Measurements from ENCODE around the gene TCF7L2. TPM values are rescaled to one million over a fixed set of nuclear protein-coding genes. Genes with fewer than 3 reads are reported as not detected.
"Not testable (repeated sequence)": the region's sequence is repeated elsewhere in the genome, so short reads cannot be mapped to it uniquely, and the experiment has no call there.

The TCF7L2 gene
- total RNA-seq, 1 experiment from 2014 or later: 3.0 TPM

DNA sequence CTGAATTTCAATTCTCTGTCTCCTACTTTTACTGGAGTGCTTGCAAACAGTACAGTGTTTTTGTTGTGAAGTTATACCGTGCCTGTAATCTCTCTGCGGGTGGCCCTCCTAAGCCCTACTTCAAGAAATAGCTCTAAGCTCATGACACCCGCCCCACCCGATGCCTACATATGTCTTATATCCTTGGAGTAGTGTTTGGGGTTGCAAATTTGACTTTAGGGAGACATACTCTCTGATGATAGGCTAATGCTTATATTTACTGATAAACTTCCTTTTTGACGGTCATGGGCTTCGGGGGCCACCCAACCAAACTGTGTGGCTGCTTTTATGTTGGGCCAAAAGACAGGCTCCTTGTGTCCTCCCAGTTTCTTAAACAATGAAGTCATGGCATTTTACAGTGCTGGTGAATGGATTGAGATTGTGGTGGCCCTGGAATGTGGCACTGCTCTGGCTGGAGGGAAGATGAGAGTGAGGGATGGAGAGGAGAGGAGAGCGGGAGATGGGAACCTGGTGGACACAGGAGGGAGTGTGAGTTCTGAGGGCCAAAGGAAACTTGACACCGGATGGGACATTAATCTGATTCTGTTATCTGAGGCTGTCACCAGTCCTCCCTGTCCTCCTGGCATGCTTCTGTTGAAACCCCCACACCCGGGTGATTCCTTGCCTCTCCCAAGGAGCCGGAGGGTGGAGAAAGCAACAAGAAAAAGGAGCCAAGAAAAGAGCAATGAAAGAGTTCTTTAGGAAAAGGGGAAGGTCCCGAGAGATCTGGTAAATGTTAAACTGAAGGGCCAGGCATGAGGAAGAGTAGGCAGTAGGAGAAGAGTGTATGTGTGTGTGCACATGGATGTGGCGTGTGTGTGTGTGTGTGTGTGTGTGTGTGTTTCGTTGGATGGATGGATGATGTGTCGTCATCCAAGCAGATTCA is 113.3 kb downstream of the TCF7L2 start:
- peak; percentile 87 for DNase-seq (ENCODE audit: low spot score)

- no peak for DNase-seq (ENCODE audit: low spot score)
Measured at GRCh38 chr10:113064039-113064438, 114.0 kb downstream of the TCF7L2 start.

DNA sequence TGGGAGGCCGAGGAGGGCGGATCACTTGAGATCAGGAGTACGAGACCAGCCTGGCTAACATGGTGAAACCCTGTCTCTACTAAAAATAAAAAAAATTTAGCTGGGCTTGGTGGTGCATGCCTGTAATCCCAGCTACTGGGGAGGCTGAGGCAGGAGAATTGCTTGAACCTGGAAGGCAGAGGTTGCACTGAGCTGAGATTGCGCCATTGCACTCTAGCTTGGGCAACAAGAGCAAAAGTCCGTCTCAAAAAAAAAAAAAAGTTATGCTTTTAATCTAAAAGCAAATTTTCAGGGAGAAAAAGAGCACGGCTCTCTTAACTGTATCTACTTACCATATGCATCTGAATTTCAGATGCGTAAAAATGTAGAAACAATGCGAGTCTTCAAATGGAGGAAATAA is 116.1 kb downstream of the TCF7L2 start:
- DNase-seq (ENCODE audit: low spot score): not testable (repeated sequence)

DNA sequence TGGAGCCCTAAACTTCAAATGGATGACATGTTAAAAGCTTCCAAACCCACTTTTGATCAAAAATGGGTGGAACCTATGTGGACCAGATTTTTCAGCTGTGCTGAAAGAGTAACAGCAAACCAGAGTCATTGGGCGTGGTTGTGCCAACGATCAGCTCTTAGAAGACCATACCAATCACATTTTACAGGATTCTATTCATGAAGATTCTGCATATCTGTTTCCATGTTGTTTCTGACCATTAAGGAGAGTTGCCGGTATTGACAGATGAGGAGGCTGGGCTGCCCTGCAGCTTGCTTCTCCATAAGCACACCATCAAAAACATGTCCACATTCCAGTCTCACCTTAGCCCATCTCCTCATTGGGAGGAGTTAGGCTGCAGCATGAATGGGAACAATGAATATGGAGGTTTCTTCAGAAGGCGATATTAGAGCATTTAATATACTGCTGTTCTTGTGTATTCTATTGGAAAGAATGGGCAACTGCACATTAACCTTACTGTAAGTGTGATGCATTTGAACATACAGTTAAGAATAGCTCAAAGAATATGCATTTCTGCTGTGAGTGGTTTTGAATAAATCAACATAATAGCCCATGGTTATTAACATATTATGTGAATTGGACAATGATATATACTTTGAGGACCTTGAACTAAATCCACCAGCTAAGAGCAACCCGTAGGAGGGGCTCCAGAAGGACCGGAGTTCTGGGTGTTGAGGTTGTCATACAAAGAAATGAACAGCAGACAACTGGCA is 116.7 kb downstream of the TCF7L2 start:
- DNase-seq (ENCODE audit: low spot score): no peak

DNA sequence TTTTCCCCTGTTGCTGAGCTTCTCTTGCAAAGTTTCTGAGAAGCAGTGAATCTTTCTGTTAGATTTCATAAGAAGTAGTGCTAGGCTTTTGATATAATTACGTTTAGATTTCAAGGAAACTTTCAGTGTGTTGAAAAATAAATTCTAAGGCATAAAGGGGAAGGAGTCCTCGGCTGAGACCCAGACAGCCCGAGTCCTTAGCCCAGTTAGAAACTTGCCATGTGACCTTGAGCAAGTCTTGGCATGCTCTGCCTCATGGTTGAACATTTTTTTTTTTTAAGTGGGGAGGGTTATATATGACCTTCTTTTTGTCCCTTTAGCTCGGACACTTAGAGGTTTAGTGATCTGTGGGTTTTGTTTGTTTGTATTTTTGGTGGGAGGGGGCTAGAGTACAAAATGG is 117.5 kb downstream of the TCF7L2 start:
- DNase-seq (ENCODE audit: low spot score): no peak

GRCh38 chr10:113068178-113068890 is 118.3 kb downstream of the TCF7L2 start:
- DNase-seq (ENCODE audit: low spot score): no peak

- peak; percentile 35 for DNase-seq (ENCODE audit: low spot score)
Measured at GRCh38 chr10:113069595-113069994, 119.5 kb downstream of the TCF7L2 start.

GRCh38 chr10:113071446-113071845 is 121.4 kb downstream of the TCF7L2 start:
- DNase-seq (ENCODE audit: low spot score): peak; percentile 86

- DNase-seq (ENCODE audit: low spot score): peak; percentile 100
Measured at GRCh38 chr10:113073549-113074189, 123.6 kb downstream of the TCF7L2 start.

GRCh38 chr10:113076949-113077348 is 126.9 kb downstream of the TCF7L2 start:
- no peak for DNase-seq (ENCODE audit: low spot score)

DNA sequence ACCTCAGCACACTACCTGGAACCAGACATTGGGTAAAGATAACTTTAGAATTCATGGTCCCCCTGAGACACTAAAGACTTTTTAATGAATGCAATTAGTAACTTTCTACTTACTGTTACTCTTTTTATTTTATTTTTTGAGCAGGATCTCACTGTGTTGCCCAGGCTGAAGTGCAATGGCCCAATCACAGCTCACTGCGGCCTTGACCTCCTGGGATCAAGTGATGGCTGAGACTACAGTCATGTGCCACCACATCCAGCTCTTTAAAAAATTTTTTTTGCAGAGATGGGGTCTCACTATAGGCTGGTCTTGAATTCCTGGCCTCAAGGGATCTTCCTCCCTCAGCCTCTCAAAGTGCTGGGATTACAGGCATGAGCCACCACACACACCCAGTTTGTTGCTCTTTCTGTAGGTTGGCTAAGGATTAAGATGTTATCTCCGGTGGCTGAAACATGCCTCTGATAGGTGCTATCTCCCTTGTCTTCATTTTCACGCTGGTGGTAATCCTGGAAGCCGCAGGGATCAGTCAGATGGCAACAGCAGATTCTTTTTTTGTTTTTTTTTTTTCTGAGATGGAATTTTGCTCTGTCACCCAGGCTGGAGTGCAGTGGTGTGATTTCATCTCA is 128.3 kb downstream of the TCF7L2 start:
- no peak for DNase-seq (ENCODE audit: low spot score)

DNA sequence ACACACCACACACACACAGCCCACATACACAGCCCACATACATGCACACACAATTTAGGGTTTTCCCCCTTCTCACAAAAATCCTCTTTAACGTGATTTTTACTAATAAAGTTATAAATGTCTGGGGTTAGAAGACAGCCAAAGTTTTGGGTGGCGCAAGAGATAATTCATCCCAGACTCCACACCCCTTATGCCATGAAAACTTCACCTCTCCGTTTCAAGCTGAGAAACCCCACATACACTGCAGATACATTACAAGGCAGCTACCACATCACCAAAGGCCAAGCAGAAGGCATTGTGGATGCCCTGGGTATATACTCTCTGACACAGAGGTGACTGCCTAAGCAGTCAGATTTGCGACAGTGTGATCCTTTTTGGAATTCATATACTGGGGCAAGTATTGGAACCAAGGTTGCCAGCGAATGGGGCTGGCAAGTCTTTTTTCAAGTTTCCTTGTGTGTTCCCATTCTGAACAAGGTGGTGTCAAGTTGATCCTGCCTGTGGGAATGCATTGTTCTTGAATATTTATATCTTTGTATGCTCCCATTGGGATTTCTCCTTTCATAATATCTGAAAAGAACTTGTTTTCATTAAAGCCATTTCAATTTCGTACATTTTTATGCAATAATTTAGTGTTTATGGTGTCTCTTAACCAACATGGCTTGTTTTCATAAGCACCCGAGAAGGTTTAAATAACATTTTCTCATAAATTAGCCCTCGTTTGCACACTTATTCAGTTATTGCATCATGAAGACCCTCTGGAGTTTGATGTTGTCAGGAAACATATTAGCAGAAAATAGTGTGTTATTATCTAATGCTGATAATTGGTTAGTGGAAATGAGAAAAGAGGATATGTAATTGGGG is 130.2 kb downstream of the TCF7L2 start:
- DNase-seq (ENCODE audit: low spot score): no peak

DNA sequence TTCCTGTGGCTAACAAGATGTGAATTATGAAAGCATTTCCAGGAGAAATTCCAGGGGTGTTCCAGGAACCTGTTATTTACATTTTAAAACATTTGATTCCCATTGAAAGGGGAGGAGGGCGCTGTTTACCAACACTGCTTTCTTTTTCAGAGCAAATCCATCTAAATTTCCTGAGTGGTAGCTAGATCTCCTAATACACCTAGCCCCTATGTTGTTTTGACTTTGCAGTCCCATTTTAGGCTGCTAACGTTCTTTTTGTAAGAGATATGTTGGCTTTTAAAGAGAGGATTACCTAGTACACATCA is 130.8 kb downstream of the TCF7L2 start:
- DNase-seq (ENCODE audit: low spot score): no peak

GRCh38 chr10:113084031-113084430 is 134.0 kb downstream of the TCF7L2 start:
- DNase-seq (ENCODE audit: low spot score): no peak

DNA sequence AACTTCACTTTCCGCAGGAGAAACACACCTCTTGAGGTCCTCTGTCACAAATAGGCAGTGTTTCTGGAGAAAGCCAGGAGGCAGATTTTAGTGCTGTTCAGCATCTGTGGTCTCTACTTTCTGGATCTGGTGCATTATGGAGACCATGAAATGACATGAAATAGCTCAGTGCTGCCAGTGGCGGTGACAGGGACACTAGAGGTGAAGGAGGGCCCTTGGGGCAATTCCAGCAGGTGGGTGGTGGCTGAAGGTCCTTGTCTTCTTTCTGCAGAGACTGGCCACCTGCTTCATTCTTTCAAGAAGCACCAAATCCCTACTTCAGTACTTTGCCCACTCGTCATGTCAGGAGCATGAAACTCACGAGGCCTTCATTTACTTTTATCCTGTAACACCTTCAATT is 135.7 kb downstream of the TCF7L2 start:
- no peak for DNase-seq (ENCODE audit: low spot score)

GRCh38 chr10:113086282-113086681 is 136.2 kb downstream of the TCF7L2 start:
- no peak for DNase-seq (ENCODE audit: low spot score)

DNA sequence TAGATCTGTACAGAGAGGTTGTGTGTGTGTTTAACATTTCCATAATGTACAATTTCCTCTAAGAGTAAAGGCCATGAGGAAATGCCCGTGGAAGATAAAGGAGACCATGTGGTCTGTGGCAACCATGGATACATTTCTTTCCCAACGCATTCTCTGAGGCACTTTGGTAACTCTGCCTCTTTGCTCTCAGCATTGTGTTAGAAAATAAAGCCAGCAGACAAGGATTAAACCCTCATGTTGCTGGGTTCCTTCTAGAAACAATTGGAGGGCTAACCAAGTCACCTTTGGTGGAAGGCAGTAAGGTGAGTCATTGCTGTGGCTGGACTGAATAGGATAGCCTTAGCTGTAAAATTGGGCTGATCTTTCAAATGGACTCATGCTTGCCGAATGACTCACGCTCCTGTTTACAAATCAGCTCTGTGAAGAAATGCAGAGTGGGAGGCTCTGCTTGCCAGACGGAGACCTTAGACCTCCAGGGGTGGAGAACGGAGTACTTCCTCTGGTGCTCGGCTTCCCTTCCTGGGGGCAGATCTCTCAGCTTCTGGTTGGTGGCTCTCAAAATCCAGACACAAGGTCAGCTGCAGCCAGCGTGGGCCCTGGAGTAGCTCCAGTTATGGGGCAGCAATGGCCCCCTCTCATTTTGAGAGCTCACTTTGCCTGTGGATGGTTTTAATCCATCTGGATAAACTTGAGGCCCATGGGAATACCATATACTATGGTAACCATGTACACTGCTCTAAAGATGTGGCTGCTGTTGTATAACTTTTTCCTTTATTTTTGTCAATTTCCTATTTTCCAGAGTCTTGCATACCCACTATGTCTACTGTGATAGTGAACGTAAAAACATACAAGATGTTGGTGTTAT is 137.3 kb downstream of the TCF7L2 start:
- DNase-seq (ENCODE audit: low spot score): peak; percentile 99

DNA sequence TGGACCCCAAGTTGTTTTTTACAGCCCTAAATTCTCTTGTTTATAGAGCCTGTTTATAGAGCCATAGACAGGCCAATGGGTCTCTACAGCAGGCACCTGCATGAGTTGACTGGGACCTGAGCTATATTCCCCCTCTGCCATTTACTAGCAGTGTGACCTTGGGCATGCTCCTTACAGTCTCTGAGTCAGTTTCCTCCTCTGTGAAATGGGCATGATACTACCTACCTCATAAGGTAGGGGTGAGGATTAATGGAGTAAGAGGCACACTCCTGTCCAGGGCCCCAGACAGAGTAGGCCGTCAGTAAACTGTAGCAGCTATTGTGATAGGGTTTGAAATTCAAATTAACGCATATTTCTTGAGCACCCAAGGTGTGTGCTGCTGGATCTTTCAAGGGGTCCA is 138.1 kb downstream of the TCF7L2 start:
- DNase-seq (ENCODE audit: low spot score): no peak

DNA sequence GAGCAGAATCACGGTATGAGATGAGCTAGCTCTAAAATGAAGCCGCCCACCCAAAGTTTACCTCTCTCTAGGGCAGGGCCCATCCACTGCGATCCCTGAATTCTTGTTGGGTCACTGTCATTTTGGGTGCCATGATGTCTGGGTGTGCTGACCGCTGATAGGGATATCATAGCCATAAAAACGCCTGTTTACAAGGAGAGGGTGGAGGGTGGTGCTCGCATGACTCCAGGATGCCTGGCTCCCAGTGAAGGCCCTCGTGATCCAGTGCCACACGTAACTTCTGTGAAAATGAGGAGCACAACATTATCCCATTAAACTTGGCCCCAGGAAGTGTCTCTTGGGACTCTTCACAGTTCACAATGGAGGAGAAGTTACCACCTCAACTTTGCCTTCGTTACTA is 139.5 kb downstream of the TCF7L2 start:
- no peak for DNase-seq (ENCODE audit: low spot score)

DNA sequence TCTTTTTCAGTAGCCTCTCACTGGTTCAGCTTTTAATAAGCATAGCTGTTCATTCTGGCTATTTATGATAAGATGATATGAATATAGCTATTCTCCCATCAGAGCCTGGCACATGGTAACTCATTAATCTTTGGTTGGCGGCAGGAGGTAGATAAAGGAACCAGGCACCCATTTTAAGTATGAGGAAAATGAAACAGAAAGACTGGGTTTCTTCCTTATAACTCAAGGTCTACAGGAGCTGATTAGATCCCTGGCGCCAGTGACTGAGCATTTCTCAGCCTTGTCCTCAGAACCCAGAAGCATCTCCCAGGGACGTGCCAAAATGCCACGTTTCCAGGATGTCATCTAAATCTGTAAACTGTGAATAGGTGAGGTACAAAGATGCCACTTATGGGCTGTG is 141.9 kb downstream of the TCF7L2 start:
- DNase-seq (ENCODE audit: low spot score): no peak
